Fibroblast of lung (primary cell): ENCODE data around the gene TTC17. TPM values are rescaled to one million over a fixed set of nuclear protein-coding genes. Genes with fewer than 3 reads are reported as not detected.

Source experiments
- DNase-seq, 2 donors: peaks; one replicate each; pipeline versions ENCODE4 v3.0.0 to v3.0.0-alpha.2; 2010; ENCODE audit warnings: low read depth in 2 of 2
- H2AFZ ChIP-seq: 2 replicates; pipeline ENCODE4 v1.5.1; 2012; ENCODE audit warnings: low read length, control low read depth, inconsistent platforms
- H3K27ac ChIP-seq: 2 replicates; pipeline ENCODE4 v1.5.1; 2011; ENCODE audit warnings: low read length, control low read depth; ENCODE audit not compliant: insufficient read depth
- H3K27me3 ChIP-seq: 2 replicates; pipeline ENCODE4 v1.5.1; 2011; ENCODE audit warnings: mild to moderate bottlenecking, low read length; ENCODE audit not compliant: control insufficient read depth, insufficient read depth
- H3K36me3 ChIP-seq: 2 replicates; pipeline ENCODE4 v1.5.1; 2011; ENCODE audit warnings: low read length; ENCODE audit not compliant: control insufficient read depth, insufficient read depth
- H3K4me1 ChIP-seq: 2 replicates; pipeline ENCODE4 v1.5.1; 2011; ENCODE audit warnings: low read length; ENCODE audit not compliant: control insufficient read depth, insufficient read depth; ENCODE audit errors: extremely low read depth
- H3K4me2 ChIP-seq: 2 replicates; pipeline ENCODE4 v1.5.1; 2011; ENCODE audit warnings: low read length, control low read depth; ENCODE audit not compliant: insufficient read depth; ENCODE audit errors: extremely low read depth
- H3K4me3 ChIP-seq, 4 experiments: fragments of 200-600 bp in 1 of 4; sonication (generic) in 1 of 4; replicated peaks in 1 of 4; 2 replicates each; pipeline ENCODE4 v1.5.1; 2011 to 2016; ENCODE audit warnings: low read length in 4 of 4, low read depth in 3 of 4, mild to moderate bottlenecking in 3 of 4, control low read depth in 2 of 4, inconsistent platforms in 1 of 4, mixed read lengths in 1 of 4; ENCODE audit not compliant: insufficient read depth in 1 of 4; ENCODE audit errors: control extremely low read depth in 1 of 4
- H3K79me2 ChIP-seq: 2 replicates; pipeline ENCODE4 v1.5.1; 2012; ENCODE audit warnings: mild to moderate bottlenecking, low read length, inconsistent platforms; ENCODE audit not compliant: control insufficient read depth, insufficient read depth
- H3K9ac ChIP-seq: 2 replicates; pipeline ENCODE4 v1.5.1; 2011; ENCODE audit warnings: mild to moderate bottlenecking, low read length, control low read depth; ENCODE audit not compliant: insufficient read depth
- H3K9me3 ChIP-seq: 2 replicates; pipeline ENCODE4 v1.5.1; 2012; ENCODE audit warnings: low read depth, low read length; ENCODE audit not compliant: control insufficient read depth, insufficient read depth
- H4K20me1 ChIP-seq: 2 replicates; pipeline ENCODE4 v1.5.1; 2011; ENCODE audit warnings: low read length; ENCODE audit not compliant: control insufficient read depth, insufficient read depth; ENCODE audit errors: extremely low read depth
- CTCF ChIP-seq, 2 donors: IDR thresholded peaks in 1 of 2; conservative IDR thresholded peaks in 1 of 2; 1 replicate in 1 of 2; 2 replicates in 1 of 2; pipeline ENCODE4 v1.5.1; 2011 to 2012; ENCODE audit warnings: low read length in 2 of 2, control low read depth in 1 of 2, inconsistent platforms in 1 of 2, low read depth in 1 of 2, mild to moderate bottlenecking in 1 of 2
- EZH2 ChIP-seq: IDR thresholded peaks from 2 replicates; pipeline ENCODE4 v1.5.1; 2012; ENCODE audit warnings: low read length, control low read depth, mild to moderate bottlenecking; ENCODE audit errors: missing control alignments
- polyA plus RNA-seq, 2 donors: library from polyadenylated mRNA; depleted of rRNA in 1 of 2; stranded (reverse) in 1 of 2; unstranded in 1 of 2; fragments of >200 nt; gene quantifications; 2 replicates each; pipeline ENCODE4 v1.2.1, GENCODE V29; 2011 to 2012; ENCODE audit warnings: missing spikeins in 1 of 2
- total RNA-seq: library from RNA; depleted of rRNA; stranded (reverse); fragments of >200 nt; gene quantifications from 2 replicates; pipeline ENCODE4 v1.2.1, GENCODE V29; 2014

The TTC17 gene
- total and polyA plus RNA-seq, 2 donors (not counting 1 experiment from before 2014, with no cell fraction given) = 72.3 to 129 TPM

GRCh38 chr11:43434893-43435292 is 76.2 kb downstream of the TTC17 start:
- Histone ChIP-seq H4K20me1 (no peaks in the 10 kb centered on the region), H3K27me3 (no peaks in the 10 kb centered on the region), H3K4me1 (no peaks in the 10 kb centered on the region), H2AFZ (no peak overlapping the region), H3K4me2 (no peak overlapping the region), H3K27ac (no peak overlapping the region), H3K9ac (no peak overlapping the region), H3K9me3 (no peaks in the 10 kb centered on the region), H3K36me3 (no peaks in the 10 kb centered on the region), H3K79me2 (no peaks in the 10 kb centered on the region), H3K4me3 (no peak overlapping the region)
- TF ChIP-seq EZH2 = no peak
- no peak for TF ChIP-seq CTCF (conservative IDR thresholded peaks at IDR 0.05 in 1 of 2, IDR thresholded peaks at IDR 0.05 in 1 of 2; ENCODE audit: low read depth in 1 of 2, low read length in 2 of 2)
- no peak for DNase-seq

GRCh38 chr11:43440486-43440885 is 81.8 kb downstream of the TTC17 start:
- H3K36me3 ChIP-seq = peaks cover 5% of the 10 kb centered on the region
- no peak for TF ChIP-seq EZH2
- no peak for TF ChIP-seq CTCF (conservative IDR thresholded peaks at IDR 0.05 in 1 of 2, IDR thresholded peaks at IDR 0.05 in 1 of 2; ENCODE audit: low read depth in 1 of 2, low read length in 2 of 2)

GRCh38 chr11:43443811-43444210 is 85.1 kb downstream of the TTC17 start:
- no peak overlapping the region for H3K4me2 ChIP-seq
- H3K79me2 ChIP-seq = no peaks in the 10 kb centered on the region
- H3K36me3 ChIP-seq = peaks cover 7% of the 10 kb centered on the region
- H3K4me3 ChIP-seq = no peak overlapping the region
- H3K27me3 ChIP-seq = no peaks in the 10 kb centered on the region
- DNase-seq = no peak
- no peak overlapping the region for H3K9ac ChIP-seq
- H3K9me3 ChIP-seq = no peaks in the 10 kb centered on the region
- H2AFZ ChIP-seq = no peak overlapping the region
- no peaks in the 10 kb centered on the region for H3K4me1 ChIP-seq
- no peaks in the 10 kb centered on the region for H4K20me1 ChIP-seq
- TF ChIP-seq CTCF (conservative IDR thresholded peaks at IDR 0.05 in 1 of 2, IDR thresholded peaks at IDR 0.05 in 1 of 2; ENCODE audit: low read depth in 1 of 2, low read length in 2 of 2) = no peak
- no peak for TF ChIP-seq EZH2
- no peak overlapping the region for H3K27ac ChIP-seq

More at GRCh38 chr11:43440486-43440885, 81.8 kb downstream of the TTC17 start:
- no peaks in the 10 kb centered on the region for H4K20me1 ChIP-seq
- H3K4me1 ChIP-seq = no peaks in the 10 kb centered on the region
- no peak overlapping the region for H3K9ac ChIP-seq
- H2AFZ ChIP-seq = no peak overlapping the region
- H3K79me2 ChIP-seq = no peaks in the 10 kb centered on the region
- no peak for DNase-seq
- H3K27ac ChIP-seq = no peak overlapping the region
- H3K27me3 ChIP-seq = no peaks in the 10 kb centered on the region
- H3K4me3 ChIP-seq = no peak overlapping the region
- H3K4me2 ChIP-seq = no peak overlapping the region
- H3K9me3 ChIP-seq = no peaks in the 10 kb centered on the region
